GM11168 (cell line): ENCODE results near the gene TRPM5.

ENCODE experiments used
- in situ Hi-C: fragments of 300-500 bp; cut with MboI; formaldehyde crosslinking; loops from one replicate; pipeline ENCODE4 v1.12.0; 2022; ENCODE audit warnings: low sequenced_read_pairs; ENCODE audit not compliant: unreplicated experiment

TRPM5 gene

DNA sequence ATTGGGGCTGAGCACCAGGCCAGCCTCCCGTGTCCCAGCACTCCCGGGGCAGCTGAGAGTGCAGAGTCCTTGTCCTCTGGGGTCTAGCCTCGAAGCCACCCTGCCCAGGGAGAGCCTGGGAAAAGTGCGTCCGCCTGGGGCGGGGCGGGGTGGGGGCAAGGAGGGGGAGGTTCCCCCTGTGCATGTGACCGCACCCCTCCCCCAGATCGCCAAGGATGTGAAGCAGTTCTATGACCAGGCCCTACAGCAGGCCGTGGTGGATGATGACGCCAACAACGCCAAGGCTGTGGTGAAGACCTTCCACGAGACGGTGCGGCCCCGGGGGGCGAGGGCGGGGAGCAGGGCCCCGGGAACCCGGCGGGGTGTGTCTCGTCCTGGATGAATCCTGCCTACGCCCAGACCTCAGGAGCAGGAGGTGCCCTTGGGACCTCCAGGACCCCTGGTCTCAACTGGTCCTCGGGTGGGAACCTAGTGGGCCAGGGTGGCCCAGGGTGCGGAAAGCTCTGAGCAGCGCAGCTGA is 49.0 kb downstream of the TRPM5 start:
- in situ Hi-C loops: no loop called here

DNA sequence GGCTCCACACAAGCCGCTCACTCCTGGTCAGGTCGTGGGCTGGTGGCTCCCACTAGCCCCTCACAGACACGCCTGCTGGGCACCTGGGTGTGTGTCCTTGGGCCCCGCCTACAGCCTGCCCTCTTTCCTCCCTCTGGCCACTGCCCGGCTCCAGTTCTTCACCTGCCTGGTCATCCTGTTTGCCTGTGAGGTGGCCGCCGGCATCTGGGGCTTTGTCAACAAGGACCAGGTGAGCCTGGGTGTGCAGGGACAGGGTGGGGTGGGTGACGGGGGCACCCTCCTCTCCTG is 49.6 kb downstream of the TRPM5 start:
- in situ Hi-C loops: no loop called here
